ENCODE results near the gene ZBTB7B.

Gene ZBTB7B

GRCh38 chr1:155004352-155005075, 1.9 kb downstream of the ZBTB7B start:
- ChIA-PET POLR2A (ENCODE audit: low non-redundant PET) (interaction anchor here (0.6 to 1.0 kb wide), 3 partner anchors 31 to 192 kb away, joined by 3 to 12 read pairs (median 3); partner anchors contain the start of gene CKS1B), CTCF (interaction anchor here (0.6 to 3.2 kb wide), 2 partner anchors 12 to 445 kb away, joined by 3 to 26 read pairs; no protein-coding TSS in a partner anchor)
- no peak for TF ChIP-seq CTCF (conservative IDR thresholded peaks at IDR 0.05; ENCODE audit: low read depth)
- peak overlapping the region; percentile 100 for H3K27ac ChIP-seq
- no peak for DNase-seq (ENCODE audit: low spot score)

- H3K27ac ChIP-seq, result peak overlapping the region; percentile 100
- ChIA-PET CTCF (interaction anchor here (3.2 kb wide), 1 partner anchor 11 kb away, joined by 26 read pairs; no protein-coding TSS in a partner anchor), POLR2A (ENCODE audit: low non-redundant PET) (no interaction called here)
- DNase-seq (ENCODE audit: low spot score), result peak; percentile 60
- no peak for TF ChIP-seq CTCF (conservative IDR thresholded peaks at IDR 0.05; ENCODE audit: low read depth)
These were observed 2.7 kb downstream of the ZBTB7B start for GRCh38 chr1:155005076-155006011.

GRCh38 chr1:155006601-155007101, 4.0 kb downstream of the ZBTB7B start:
- no peak for DNase-seq (ENCODE audit: low spot score)
- POLR2A ChIA-PET (ENCODE audit: low non-redundant PET), result no interaction called here
- CTCF ChIA-PET, result interaction anchor here (0.5 to 0.6 kb wide), 2 partner anchors 28 to 84 kb away, joined by 4 to 5 read pairs; no protein-coding TSS in a partner anchor
- H3K27ac ChIP-seq, result peak overlapping the region; percentile 100
- no peak for TF ChIP-seq CTCF (conservative IDR thresholded peaks at IDR 0.05; ENCODE audit: low read depth)

GRCh38 chr1:155007251-155007828, 4.7 kb downstream of the ZBTB7B start:
- ChIA-PET POLR2A (ENCODE audit: low non-redundant PET) (no interaction called here), CTCF (interaction anchor here (0.5 kb wide), 1 partner anchor 27 kb away, joined by 4 read pairs; no protein-coding TSS in a partner anchor)
- H3K27ac ChIP-seq, result peak overlapping the region; percentile 100
- TF ChIP-seq CTCF (conservative IDR thresholded peaks at IDR 0.05; ENCODE audit: low read depth), result no peak
- DNase-seq (ENCODE audit: low spot score), result no peak

GRCh38 chr1:155008015-155008941, 5.7 kb downstream of the ZBTB7B start:
- no peak for TF ChIP-seq CTCF (conservative IDR thresholded peaks at IDR 0.05; ENCODE audit: low read depth)
- CTCF ChIA-PET, result interaction anchor here (0.9 kb wide), 1 partner anchor 9 kb away, joined by 3 read pairs; no protein-coding TSS in a partner anchor
- DNase-seq (ENCODE audit: low spot score), result no peak

More at GRCh38 chr1:155008015-155008941, 5.7 kb downstream of the ZBTB7B start:
- peak overlapping the region; percentile 100 for H3K27ac ChIP-seq
- POLR2A ChIA-PET (ENCODE audit: low non-redundant PET), result no interaction called here
